Measurements from ENCODE around the gene SLC2A11. TPM values are rescaled to one million over a fixed set of nuclear protein-coding genes. Genes with fewer than 3 reads are reported as not detected.

The SLC2A11 gene
- total and polyA plus RNA-seq, 10 of the 15 experiments (the other 5 are each of a cell fraction or from before 2014, with no cell fraction given): 0.98 to 18.3 (median 8.6) TPM

- Histone ChIP-seq H3K27me3 (replicated peaks in 1 of 2; ENCODE audit: control insufficient read depth in 2 of 2, insufficient read depth in 2 of 2, low read length in 1 of 2) (no peaks in the 10 kb centered on the region), H2AFZ (ENCODE audit: control insufficient read depth, low read depth, low read length) (no peak overlapping the region), H3K79me2 (ENCODE audit: control insufficient read depth, insufficient read depth, low read length) (no peaks in the 10 kb centered on the region), H3K4me3 (no peak overlapping the region), H3K36me3 (ENCODE audit: control insufficient read depth in 2 of 2, insufficient read depth in 2 of 2, low read length in 1 of 2) (peaks cover 0 to 5% of the 10 kb centered on the region in 2 experiments; a peak in 2 of 4 replicates), H3K4me2 (ENCODE audit: control insufficient read depth, insufficient read depth) (no peak overlapping the region), H3K27ac (ENCODE audit: control insufficient read depth, insufficient read depth) (no peak overlapping the region), H3K4me1 (ENCODE audit: control insufficient read depth, insufficient read depth, low read length) (no peaks in the 10 kb centered on the region), H3K9me3 (replicated peaks; ENCODE audit: control insufficient read depth, insufficient read depth, low read length) (no peaks in the 10 kb centered on the region), H4K20me1 (ENCODE audit: control insufficient read depth, insufficient read depth) (no peaks in the 10 kb centered on the region), H3K9ac (ENCODE audit: control insufficient read depth, insufficient read depth, low read length) (no peak overlapping the region)
- CTCF ChIA-PET: interaction anchor here (1.0 kb wide), 1 partner anchor 22 kb away, joined by 3 read pairs; no protein-coding TSS in a partner anchor
- WGBS (ENCODE audit: insufficient coverage, insufficient replicate concordance, low lambda C conversion rate, missing lambda C conversion rate): 82% methylated on average over 4 of the region's 4 CpGs
- POLR2A ChIA-PET: interaction anchor here (0.8 to 1.0 kb wide), 2 partner anchors 10 to 11 kb away, joined by 3 read pairs; partner anchors contain the start of gene SLC2A11
- intact Hi-C loops (cut with micrococcal nuclease; ENCODE audit: unreplicated experiment): no loop called here
- TF ChIP-seq POU2F2 (IDR thresholded peaks at IDR 0.05; ENCODE audit: borderline replicate concordance, low read depth, low read length) (no peak), JUNB (IDR thresholded peaks at IDR 0.05) (no peak), LARP7 (IDR thresholded peaks at IDR 0.05) (no peak), CBX3 (IDR thresholded peaks at IDR 0.05; ENCODE audit: borderline replicate concordance, low read depth) (no peak), MAX (IDR thresholded peaks at IDR 0.05; ENCODE audit: low read depth, low read length) (no peak), ZNF687 (IDR thresholded peaks at IDR 0.05) (no peak), PML (IDR thresholded peaks at IDR 0.05; ENCODE audit: low read length) (no peak), BMI1 (IDR thresholded peaks at IDR 0.05; ENCODE audit: borderline replicate concordance) (no peak), MLLT1 (IDR thresholded peaks at IDR 0.05) (no peak), ELK1 (IDR thresholded peaks at IDR 0.05; ENCODE audit: low read depth, low read length) (no peak), SUZ12 (IDR thresholded peaks at IDR 0.05; ENCODE audit: unreplicated experiment) (no peak), SREBF2 (IDR thresholded peaks at IDR 0.05; ENCODE audit: low read length) (no peak), ETV6 (conservative IDR thresholded peaks at IDR 0.05 in 1 of 2, IDR thresholded peaks at IDR 0.05 in 1 of 2; ENCODE audit: borderline replicate concordance in 1 of 2, low read depth in 1 of 2) (no peak), POLR2AphosphoS5 (IDR thresholded peaks at IDR 0.05; ENCODE audit: low read length) (no peak), RB1 (IDR thresholded peaks at IDR 0.05; ENCODE audit: borderline replicate concordance) (no peak)
- no peak for DNase-seq (ENCODE audit: low read depth, low spot score)
- RAD21 ChIA-PET (ENCODE audit: unreplicated experiment): no interaction called here
- in situ Hi-C loops (cut with MboI): no loop called here
- no peak for FAIRE-seq
- no TSS peak for BruUV-seq (replicated peaks)
- ATAC-seq: no peak
- SMC1A ChIA-PET (ENCODE audit: uncharacterized antibody, unreplicated experiment): no interaction called here
Observed at GRCh38 chr22:23868580-23868979, 10.9 kb downstream of the SLC2A11 start.

All from GM12878 (cell line).